ENCODE measurements around the gene GPX4.

- TF ChIP-seq REST (IDR thresholded peaks at IDR 0.05; ENCODE audit: low read depth, low read length) (no peak), CTCF (IDR thresholded peaks at IDR 0.05) (no peak), RXRA (IDR thresholded peaks at IDR 0.05; ENCODE audit: borderline replicate concordance, low read depth) (no peak)
Measured at GRCh38 chr19:1135454-1135853, 31.7 kb downstream of the GPX4 start.
